Lower leg skin (tissue), 3 donors: ENCODE results near the gene LRRIQ1.

Experiments used
- POLR2A ChIP-seq, 2 donors: fragments of 450-650 bp; IDR thresholded peaks; one replicate each; pipeline ENCODE4 v1.6.1; 2016 to 2017; ENCODE audit warnings: antibody characterized with exemption in 2 of 2, mild to moderate bottlenecking in 1 of 2, moderate library complexity in 1 of 2
- TF ChIP-seq, protein P1 (sequence below), 3 donors: fragments of 450-650 bp; IDR thresholded peaks; one replicate each; pipeline ENCODE4 v1.5.1; 2016; ENCODE audit warnings: antibody characterized with exemption in 3 of 3, mild to moderate bottlenecking in 3 of 3, moderate library complexity in 2 of 3

- TF ChIP-seq, protein P1, sequence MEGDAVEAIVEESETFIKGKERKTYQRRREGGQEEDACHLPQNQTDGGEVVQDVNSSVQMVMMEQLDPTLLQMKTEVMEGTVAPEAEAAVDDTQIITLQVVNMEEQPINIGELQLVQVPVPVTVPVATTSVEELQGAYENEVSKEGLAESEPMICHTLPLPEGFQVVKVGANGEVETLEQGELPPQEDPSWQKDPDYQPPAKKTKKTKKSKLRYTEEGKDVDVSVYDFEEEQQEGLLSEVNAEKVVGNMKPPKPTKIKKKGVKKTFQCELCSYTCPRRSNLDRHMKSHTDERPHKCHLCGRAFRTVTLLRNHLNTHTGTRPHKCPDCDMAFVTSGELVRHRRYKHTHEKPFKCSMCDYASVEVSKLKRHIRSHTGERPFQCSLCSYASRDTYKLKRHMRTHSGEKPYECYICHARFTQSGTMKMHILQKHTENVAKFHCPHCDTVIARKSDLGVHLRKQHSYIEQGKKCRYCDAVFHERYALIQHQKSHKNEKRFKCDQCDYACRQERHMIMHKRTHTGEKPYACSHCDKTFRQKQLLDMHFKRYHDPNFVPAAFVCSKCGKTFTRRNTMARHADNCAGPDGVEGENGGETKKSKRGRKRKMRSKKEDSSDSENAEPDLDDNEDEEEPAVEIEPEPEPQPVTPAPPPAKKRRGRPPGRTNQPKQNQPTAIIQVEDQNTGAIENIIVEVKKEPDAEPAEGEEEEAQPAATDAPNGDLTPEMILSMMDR (IDR thresholded peaks at IDR 0.05), result no peak
- no peak for TF ChIP-seq POLR2A (IDR thresholded peaks at IDR 0.05)
These were observed 5.2 kb downstream of the LRRIQ1 start for GRCh38 chr12:85041395-85041794.
